HAP-1 (cell line): ENCODE results near the gene ICOSLG.
A peak's percentile ranks its signal among the peaks of the same experiment; 100 is the strongest.

Experiments
- DNase-seq, 2 experiments: peaks; one replicate each; pipeline ENCODE4 v3.0.0-alpha.2; 2016 to 2020; ENCODE audit warnings: low spot score in 2 of 2
- H3K27me3 ChIP-seq: fragments of 250-450 bp; sonication (Bioruptor Pico); 2 replicates; pipeline ENCODE4 v1.5.1; 2020; ENCODE audit warnings: low read depth, mild to moderate bottlenecking, moderate library complexity
- H3K36me3 ChIP-seq: fragments of 250-450 bp; sonication (Bioruptor Pico); replicated peaks from 2 replicates; pipeline ENCODE4 v1.5.1; 2020; ENCODE audit warnings: mild to moderate bottlenecking
- H3K4me1 ChIP-seq: fragments of 250-450 bp; sonication (Bioruptor Pico); 2 replicates; pipeline ENCODE4 v1.5.1; 2020; ENCODE audit warnings: mild to moderate bottlenecking
- H3K4me3 ChIP-seq: fragments of 250-450 bp; sonication (Bioruptor Pico); 2 replicates; pipeline ENCODE4 v1.5.1; 2020; ENCODE audit warnings: mild to moderate bottlenecking, moderate library complexity
- H3K9me3 ChIP-seq: fragments of 250-450 bp; sonication (Bioruptor Pico); 2 replicates; pipeline ENCODE4 v1.5.1; 2020; ENCODE audit warnings: mild to moderate bottlenecking, moderate library complexity
- in situ Hi-C: fragments of 300-500 bp; cut with MboI; formaldehyde crosslinking; loops from 3 replicates; pipeline ENCODE4 v1.14.3; 2020; ENCODE audit warnings: low sequenced_read_pairs, inconsistent platforms, mixed read lengths

The ICOSLG gene

DNA sequence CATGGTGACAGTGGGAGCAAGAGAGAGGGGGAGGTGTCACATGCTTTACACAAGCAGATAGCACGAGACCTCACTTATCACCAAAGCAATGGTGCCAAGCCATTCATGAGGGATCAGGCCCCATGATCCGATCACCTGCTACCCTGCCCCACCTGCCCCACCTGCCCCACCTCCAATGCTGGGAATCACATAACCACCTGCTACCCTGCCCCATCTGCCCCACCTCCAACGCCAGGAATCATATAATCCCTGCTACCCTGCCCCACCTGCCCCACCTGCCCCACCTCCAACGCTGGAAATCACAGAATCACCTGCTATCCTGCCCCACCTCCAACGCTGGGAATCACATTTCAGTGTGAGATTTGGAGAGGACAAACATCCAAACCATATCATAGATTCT, 34.3 kb upstream of the ICOSLG start:
- in situ Hi-C loops: no loop called here
- H3K36me3 ChIP-seq: no peaks in the 10 kb centered on the region
- H3K9me3 ChIP-seq: no peaks in the 10 kb centered on the region
- DNase-seq: no peak
- H3K4me3 ChIP-seq: no peak overlapping the region
- H3K4me1 ChIP-seq: no peaks in the 10 kb centered on the region
- H3K27me3 ChIP-seq: no peaks in the 10 kb centered on the region

- H3K27me3 ChIP-seq: no peaks in the 10 kb centered on the region
- no peak for DNase-seq
- no peaks in the 10 kb centered on the region for H3K36me3 ChIP-seq
- H3K4me1 ChIP-seq: no peaks in the 10 kb centered on the region
- in situ Hi-C loops: no loop called here
- H3K9me3 ChIP-seq: no peaks in the 10 kb centered on the region
- H3K4me3 ChIP-seq: no peak overlapping the region
These were observed 32.3 kb upstream of the ICOSLG start for GRCh38 chr21:44273046-44273445.

- Histone ChIP-seq H3K27me3 (no peaks in the 10 kb centered on the region), H3K9me3 (no peaks in the 10 kb centered on the region), H3K36me3 (no peaks in the 10 kb centered on the region), H3K4me3 (no peak overlapping the region), H3K4me1 (no peaks in the 10 kb centered on the region)
- in situ Hi-C loops: no loop called here
- DNase-seq: no peak
These were observed 31.6 kb upstream of the ICOSLG start for GRCh38 chr21:44272284-44272858.

DNA sequence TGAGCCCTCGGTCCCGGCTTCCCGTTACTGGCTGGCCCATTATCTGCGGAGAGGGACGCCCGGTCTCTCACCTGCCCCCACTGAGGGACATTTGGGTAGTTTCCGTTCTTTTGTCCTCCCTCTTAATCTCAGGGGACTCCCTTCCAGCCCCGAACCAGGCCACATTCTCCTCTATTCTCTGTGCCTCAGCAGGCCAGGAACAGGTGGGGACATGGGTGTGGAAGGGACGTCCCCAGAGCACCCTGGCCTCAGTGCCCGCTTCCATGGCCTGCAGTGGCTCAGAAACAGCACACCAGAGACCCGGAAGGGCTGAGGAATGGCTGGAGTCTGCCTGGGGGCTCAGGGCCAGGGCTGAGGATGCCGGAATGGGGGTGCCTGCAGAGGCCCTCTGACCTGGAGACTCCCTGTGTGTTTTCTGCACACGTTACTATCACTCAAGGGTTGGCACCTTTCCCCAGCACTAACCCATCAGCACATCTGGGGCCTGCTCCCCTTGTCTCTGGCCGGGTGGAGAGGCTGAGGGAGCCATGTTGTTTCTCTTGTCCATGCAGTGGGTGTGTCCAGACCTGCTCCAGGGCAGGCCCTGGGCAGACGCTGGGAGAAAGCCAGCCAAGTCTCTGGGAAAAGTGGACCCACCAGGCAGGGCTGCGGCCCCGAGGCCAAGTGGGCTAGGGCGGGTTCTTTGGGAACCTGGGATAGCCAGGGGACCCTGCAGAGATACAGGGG, 31.0 kb upstream of the ICOSLG start:
- no peaks in the 10 kb centered on the region for H3K27me3 ChIP-seq
- in situ Hi-C loops: no loop called here

GRCh38 chr21:44269090-44269489, 28.3 kb upstream of the ICOSLG start:
- H3K9me3 ChIP-seq: no peaks in the 10 kb centered on the region
- in situ Hi-C loops: no loop called here
- H3K4me1 ChIP-seq: no peaks in the 10 kb centered on the region
- no peaks in the 10 kb centered on the region for H3K36me3 ChIP-seq
- no peak for DNase-seq
- H3K27me3 ChIP-seq: no peaks in the 10 kb centered on the region
- no peak overlapping the region for H3K4me3 ChIP-seq

More for the DNA sequence above, 31.0 kb upstream of the ICOSLG start:
- Histone ChIP-seq H3K4me3 (no peak overlapping the region), H3K4me1 (no peaks in the 10 kb centered on the region), H3K9me3 (no peaks in the 10 kb centered on the region), H3K36me3 (no peaks in the 10 kb centered on the region)
- no peak for DNase-seq

GRCh38 chr21:44267655-44268142, 27.0 kb upstream of the ICOSLG start:
- Histone ChIP-seq H3K36me3 (no peaks in the 10 kb centered on the region), H3K27me3 (no peaks in the 10 kb centered on the region), H3K9me3 (no peaks in the 10 kb centered on the region), H3K4me3 (no peak overlapping the region), H3K4me1 (no peaks in the 10 kb centered on the region)
- in situ Hi-C loops: no loop called here
- DNase-seq: no peak

- Histone ChIP-seq H3K4me3 (no peak overlapping the region), H3K36me3 (no peaks in the 10 kb centered on the region), H3K9me3 (no peaks in the 10 kb centered on the region), H3K27me3 (no peaks in the 10 kb centered on the region), H3K4me1 (no peaks in the 10 kb centered on the region)
- no peak for DNase-seq
- in situ Hi-C loops: no loop called here
These were observed 25.1 kb upstream of the ICOSLG start for GRCh38 chr21:44265734-44266270.

DNA sequence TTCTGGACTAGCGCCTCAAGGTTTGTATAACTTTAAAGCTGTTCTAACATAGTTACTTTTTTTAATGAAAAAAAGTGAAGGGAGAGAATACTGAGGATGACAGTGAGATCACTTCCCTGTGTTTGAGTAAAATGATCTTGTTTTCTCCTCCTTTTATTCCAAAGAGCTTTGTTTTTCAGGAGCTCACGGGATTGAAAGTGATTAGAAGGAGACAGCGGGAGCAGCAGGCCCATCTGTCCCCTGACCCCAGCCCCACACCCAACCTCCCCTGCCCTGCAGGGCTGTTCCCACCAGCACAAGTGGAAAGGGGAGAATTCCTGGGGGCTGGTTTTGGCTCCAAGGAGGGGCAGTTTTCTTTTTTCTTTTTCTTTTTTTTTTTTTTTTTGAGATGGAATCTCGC, 23.0 kb upstream of the ICOSLG start:
- no peak for DNase-seq
- no peaks in the 10 kb centered on the region for H3K36me3 ChIP-seq
- in situ Hi-C loops: no loop called here
- H3K9me3 ChIP-seq: no peaks in the 10 kb centered on the region
- H3K27me3 ChIP-seq: no peaks in the 10 kb centered on the region
- no peak overlapping the region for H3K4me3 ChIP-seq
- no peaks in the 10 kb centered on the region for H3K4me1 ChIP-seq

DNA sequence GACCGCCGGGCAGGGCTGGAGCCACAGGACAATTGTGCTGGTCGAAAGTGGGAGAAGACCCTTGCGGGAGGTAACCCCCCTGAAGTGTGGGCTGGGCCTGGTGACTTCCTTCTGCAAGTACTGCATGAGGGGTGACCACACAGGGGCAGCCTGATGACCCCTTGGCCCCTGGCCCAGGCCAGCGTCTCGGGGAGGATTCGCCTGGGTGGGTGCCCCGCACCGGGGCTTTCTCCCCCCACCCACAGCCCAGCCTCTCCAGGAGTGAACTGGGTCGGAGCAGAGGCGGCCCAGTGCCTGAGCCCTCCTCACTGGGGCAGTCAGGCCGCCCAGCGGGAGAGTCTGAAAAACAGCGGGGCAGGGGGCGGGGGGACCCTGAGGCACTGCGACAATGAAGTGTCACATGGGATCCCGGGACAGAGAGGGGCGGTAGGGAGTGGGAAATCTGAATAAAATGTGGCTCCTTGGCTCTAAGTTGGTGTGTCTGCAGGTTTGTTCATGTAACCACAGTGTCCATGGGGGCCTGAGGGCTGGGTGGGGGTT, 22.5 kb upstream of the ICOSLG start:
- Histone ChIP-seq H3K27me3 (no peaks in the 10 kb centered on the region), H3K4me1 (no peaks in the 10 kb centered on the region), H3K9me3 (no peaks in the 10 kb centered on the region), H3K4me3 (no peak overlapping the region), H3K36me3 (no peaks in the 10 kb centered on the region)
- in situ Hi-C loops: no loop called here
- DNase-seq: peak in 1 of 2 experiments; percentile 35

- Histone ChIP-seq H3K36me3 (no peaks in the 10 kb centered on the region), H3K9me3 (no peaks in the 10 kb centered on the region), H3K4me3 (no peak overlapping the region), H3K4me1 (no peaks in the 10 kb centered on the region), H3K27me3 (no peaks in the 10 kb centered on the region)
- in situ Hi-C loops: no loop called here
- DNase-seq: no peak
These were observed 21.8 kb upstream of the ICOSLG start for GRCh38 chr21:44262338-44263056.

- Histone ChIP-seq H3K36me3 (no peaks in the 10 kb centered on the region), H3K27me3 (no peaks in the 10 kb centered on the region), H3K4me1 (no peaks in the 10 kb centered on the region), H3K9me3 (no peaks in the 10 kb centered on the region), H3K4me3 (no peak within 1 kb of the TSS)
- no peak for DNase-seq
- in situ Hi-C loops: no loop called here
These were observed 21.0 kb upstream of the ICOSLG start, which contains the start of gene DNMT3L for GRCh38 chr21:44261675-44262295. Gene DNMT3L, minus strand, starts transcription at chr21:44261897. Its CDS starts 638 bp downstream, at chr21:44261259.

- in situ Hi-C loops: no loop called here
- H3K27me3 ChIP-seq: no peaks in the 10 kb centered on the region
- no peaks in the 10 kb centered on the region for H3K36me3 ChIP-seq
- no peak for DNase-seq
- no peak overlapping the region for H3K4me3 ChIP-seq
- no peaks in the 10 kb centered on the region for H3K4me1 ChIP-seq
- H3K9me3 ChIP-seq: no peaks in the 10 kb centered on the region
These were observed 20.3 kb upstream of the ICOSLG start for GRCh38 chr21:44260791-44261631.

GRCh38 chr21:44260066-44260465, 19.3 kb upstream of the ICOSLG start:
- DNase-seq: no peak
- in situ Hi-C loops: no loop called here

More at GRCh38 chr21:44260066-44260465, 19.3 kb upstream of the ICOSLG start:
- no peaks in the 10 kb centered on the region for H3K27me3 ChIP-seq
- H3K9me3 ChIP-seq: no peaks in the 10 kb centered on the region
- no peaks in the 10 kb centered on the region for H3K36me3 ChIP-seq
- H3K4me1 ChIP-seq: no peaks in the 10 kb centered on the region
- H3K4me3 ChIP-seq: no peak overlapping the region
